GM21529 (cell line): ENCODE measurements around the gene CFAP45.

Experiments used
- ATAC-seq: cut with Tn5 transposase; IDR thresholded peaks from one replicate; pipeline ENCODE4 v1.9.1; 2021; ENCODE audit not compliant: unreplicated experiment

The CFAP45 gene

GRCh38 chr1:159880430-159880829 is 19.5 kb downstream of the CFAP45 start:
- ATAC-seq, result no peak

GRCh38 chr1:159879977-159880376 is 20.0 kb downstream of the CFAP45 start:
- no peak for ATAC-seq

- ATAC-seq, result no peak
These were observed 20.8 kb downstream of the CFAP45 start for GRCh38 chr1:159879136-159879535.

- ATAC-seq, result no peak
These were observed 22.1 kb downstream of the CFAP45 start for GRCh38 chr1:159877695-159878444.

- no peak for ATAC-seq
These were observed 26.3 kb downstream of the CFAP45 start for GRCh38 chr1:159873530-159874143.

- ATAC-seq, result no peak
These were observed 27.1 kb downstream of the CFAP45 start for GRCh38 chr1:159872891-159873290.

GRCh38 chr1:159870704-159871103 is 29.3 kb downstream of the CFAP45 start:
- no peak for ATAC-seq

- no peak for ATAC-seq
These were observed 30.4 kb downstream of the CFAP45 start for GRCh38 chr1:159869607-159870006.

GRCh38 chr1:159869173-159869572 is 30.8 kb downstream of the CFAP45 start:
- ATAC-seq, result no peak

- no peak for ATAC-seq
These were observed 31.2 kb downstream of the CFAP45 start for GRCh38 chr1:159868766-159869165.

- ATAC-seq, result no peak
These were observed 32.3 kb downstream of the CFAP45 start for GRCh38 chr1:159867664-159868026.

- no peak for ATAC-seq
These were observed 32.9 kb downstream of the CFAP45 start for GRCh38 chr1:159866905-159867663.

- no peak for ATAC-seq
These were observed 33.9 kb downstream of the CFAP45 start for GRCh38 chr1:159866066-159866465.

GRCh38 chr1:159864262-159864661 is 35.7 kb downstream of the CFAP45 start:
- ATAC-seq, result no peak

GRCh38 chr1:159862557-159862956 is 37.4 kb downstream of the CFAP45 start, which contains the start of gene VSIG8:
VSIG8 (minus strand) TSS chr1:159862657; CDS start chr1:159862521, 136 bp downstream.
- no peak for ATAC-seq

GRCh38 chr1:159862031-159862430 is 37.9 kb downstream of the CFAP45 start:
- no peak for ATAC-seq

GRCh38 chr1:159861218-159861617 is 38.7 kb downstream of the CFAP45 start:
- ATAC-seq, result no peak

- ATAC-seq, result no peak
These were observed 39.5 kb downstream of the CFAP45 start for GRCh38 chr1:159860456-159860855.

GRCh38 chr1:159859767-159860322 is 40.1 kb downstream of the CFAP45 start:
- no peak for ATAC-seq

GRCh38 chr1:159857889-159858288 is 42.1 kb downstream of the CFAP45 start:
- ATAC-seq, result no peak

GRCh38 chr1:159856576-159856975 is 43.4 kb downstream of the CFAP45 start:
- ATAC-seq, result no peak

GRCh38 chr1:159855709-159856108 is 44.3 kb downstream of the CFAP45 start:
- no peak for ATAC-seq
